ENCODE measurements around the gene CCDC201. TPM values are rescaled to one million over a fixed set of nuclear protein-coding genes. Genes with fewer than 3 reads are reported as not detected.
A peak's percentile ranks its signal among the peaks of the same experiment; 100 is the strongest.

The CCDC201 gene
- total and polyA plus RNA-seq, 2 of the 4 experiments (the other 2 are of a cell fraction), result not detected

DNA sequence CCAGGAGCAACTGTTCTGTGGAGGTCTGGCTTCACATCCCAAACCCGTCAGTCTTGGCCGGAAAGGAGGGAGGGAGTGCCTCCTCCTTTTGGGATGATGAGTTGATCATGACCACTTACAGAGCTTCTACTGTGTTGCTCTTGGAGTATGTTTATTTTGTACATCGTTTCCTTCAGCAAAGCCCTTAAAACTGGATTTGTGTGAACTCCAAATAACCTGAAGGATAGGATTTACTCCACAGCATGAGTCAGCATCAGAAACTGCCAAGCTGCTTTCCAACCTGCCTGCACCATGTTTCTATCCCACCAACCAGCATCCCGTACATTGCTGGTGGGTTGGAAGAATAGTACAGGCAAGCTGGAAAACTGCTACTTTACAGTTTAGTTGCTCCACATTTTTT, 3.5 kb downstream of the CCDC201 start:
- H3K14ac ChIP-seq (replicated peaks; ENCODE audit: low read depth, low read length), result no peak overlapping the region; the same call in 1 of the 2 replicates
- H4K8ac ChIP-seq (ENCODE audit: low read depth in 2 of 2, low read length in 2 of 2), result no peak overlapping the region
- H3K79me1 ChIP-seq (ENCODE audit: low read depth in 1 of 2, low read length in 2 of 2), result no peaks in the 10 kb centered on the region
- peak overlapping the region; percentile 36; the same call in 1 of the 2 replicates for H3K4ac ChIP-seq (ENCODE audit: low read depth, low read length)
- no peaks in the 10 kb centered on the region for H3K36me3 ChIP-seq (ENCODE audit: control insufficient read depth, insufficient read depth, low read length)
- no peaks in the 10 kb centered on the region for H3K27me3 ChIP-seq (ENCODE audit: control insufficient read depth, insufficient read depth, low read length)
- no peak overlapping the region for H2BK20ac ChIP-seq (ENCODE audit: low read depth, low read length)
- TF ChIP-seq NFE2L2 (IDR thresholded peaks at IDR 0.05; ENCODE audit: low read depth, low read length), result peak; percentile 69; the same call in 1 of the 2 replicates
- TF ChIP-seq RAD21 (IDR thresholded peaks at IDR 0.05; ENCODE audit: low read length), result no peak
- no peak for TF ChIP-seq RCOR1 (IDR thresholded peaks at IDR 0.05; ENCODE audit: insufficient replicate concordance, low read length)
- no peak for TF ChIP-seq ELK1 (IDR thresholded peaks at IDR 0.05; ENCODE audit: borderline replicate concordance, low read depth, low read length)
- TF ChIP-seq RFX5 (IDR thresholded peaks at IDR 0.05; ENCODE audit: low read depth, low read length), result no peak
- no peak for TF ChIP-seq MAFK (IDR thresholded peaks at IDR 0.05; ENCODE audit: low read depth, low read length)
- H2AFZ ChIP-seq (replicated peaks; ENCODE audit: low read length, poor library complexity), result peak overlapping the region; percentile 29
- no peak overlapping the region for H3K18ac ChIP-seq (ENCODE audit: low read depth, low read length)
- no CpG with 5 or more reads among the region's 4 CpGs for WGBS, 2 experiments (ENCODE audit: extremely low coverage in 2 of 2, insufficient read length in 1 of 2)
- no peak overlapping the region for H3K56ac ChIP-seq (ENCODE audit: extremely low read depth, insufficient read depth, low read length)
- H3K9ac ChIP-seq (ENCODE audit: low read depth, low read length), result no peak overlapping the region
- no peak overlapping the region for H2BK5ac ChIP-seq (ENCODE audit: low read depth, low read length, poor library complexity, severe bottlenecking)
- dilution Hi-C loops (cut with HindIII; ENCODE audit: low sequenced_read_pairs, unreplicated experiment), result no loop called here
- in situ Hi-C loops (cut with MboI; ENCODE audit: low sequenced_read_pairs), result loop anchor here (25.0 kb wide), 1 partner anchor 207 kb away; no protein-coding TSS in a partner anchor
- CTCF ChIA-PET, result interaction anchor here (0.6 kb wide), 1 partner anchor 838 kb away, joined by 5 read pairs; no protein-coding TSS in a partner anchor
- no peak overlapping the region for H2BK15ac ChIP-seq (ENCODE audit: low read depth, low read length)
- no peaks in the 10 kb centered on the region for H4K20me1 ChIP-seq (ENCODE audit: insufficient read depth, low read length)
- H2AK5ac ChIP-seq (ENCODE audit: low read depth, low read length), result no peak overlapping the region
- H3K23ac ChIP-seq (ENCODE audit: low read depth, low read length), result no peak overlapping the region
- BruUV-seq (replicated peaks), result no TSS peak
- ATAC-seq (ENCODE audit: low read depth), result peak; percentile 61
- no peak overlapping the region for H4K5ac ChIP-seq (ENCODE audit: low read depth, low read length)
- H3K9me1 ChIP-seq (ENCODE audit: insufficient read depth, low read length), result peaks cover 9% of the 10 kb centered on the region
- H3K27ac ChIP-seq (ENCODE audit: insufficient read depth, low read length), result no peak overlapping the region
- no peak overlapping the region for H3K4me3 ChIP-seq (ENCODE audit: insufficient read depth, low read depth, low read length)
- H3K4me1 ChIP-seq (ENCODE audit: control insufficient read depth, insufficient read depth, low read length), result peaks cover 4% of the 10 kb centered on the region
- DNase-seq, result peak; percentile 81
- H2BK120ac ChIP-seq (ENCODE audit: low read depth, low read length), result peak overlapping the region; percentile 16; the same call in 1 of the 2 replicates
- H3K9me3 ChIP-seq (ENCODE audit: control insufficient read depth, insufficient read depth, low read length), result no peaks in the 10 kb centered on the region
- H4K91ac ChIP-seq (ENCODE audit: insufficient read depth, low read depth, low read length), result no peak overlapping the region
- intact Hi-C loops (cut with micrococcal nuclease), result no loop called here
- no peak overlapping the region for H3K4me2 ChIP-seq (ENCODE audit: low read depth, low read length)
- POLR2A ChIA-PET (ENCODE audit: unreplicated experiment), result interaction anchor here (0.7 kb wide), 1 partner anchor 1470 kb away, joined by 3 read pairs; no protein-coding TSS in a partner anchor
- H2AK9ac ChIP-seq (replicated peaks; ENCODE audit: low read depth, low read length, poor library complexity), result no peak overlapping the region

Measured in IMR-90 (cell line).